Stimulated activated CD4-positive, alpha-beta T cell treated with anti-CD3 and anti-CD28 coated beads, Interleukin-2, amount 100 ng/mL, for 4 hours (primary cell): ENCODE measurements around the gene C6orf89.

Experiments
- DNase-seq: peaks from one replicate; pipeline ENCODE4 v3.0.0-alpha.2; 2020; ENCODE audit warnings: low read depth

The C6orf89 gene

DNA sequence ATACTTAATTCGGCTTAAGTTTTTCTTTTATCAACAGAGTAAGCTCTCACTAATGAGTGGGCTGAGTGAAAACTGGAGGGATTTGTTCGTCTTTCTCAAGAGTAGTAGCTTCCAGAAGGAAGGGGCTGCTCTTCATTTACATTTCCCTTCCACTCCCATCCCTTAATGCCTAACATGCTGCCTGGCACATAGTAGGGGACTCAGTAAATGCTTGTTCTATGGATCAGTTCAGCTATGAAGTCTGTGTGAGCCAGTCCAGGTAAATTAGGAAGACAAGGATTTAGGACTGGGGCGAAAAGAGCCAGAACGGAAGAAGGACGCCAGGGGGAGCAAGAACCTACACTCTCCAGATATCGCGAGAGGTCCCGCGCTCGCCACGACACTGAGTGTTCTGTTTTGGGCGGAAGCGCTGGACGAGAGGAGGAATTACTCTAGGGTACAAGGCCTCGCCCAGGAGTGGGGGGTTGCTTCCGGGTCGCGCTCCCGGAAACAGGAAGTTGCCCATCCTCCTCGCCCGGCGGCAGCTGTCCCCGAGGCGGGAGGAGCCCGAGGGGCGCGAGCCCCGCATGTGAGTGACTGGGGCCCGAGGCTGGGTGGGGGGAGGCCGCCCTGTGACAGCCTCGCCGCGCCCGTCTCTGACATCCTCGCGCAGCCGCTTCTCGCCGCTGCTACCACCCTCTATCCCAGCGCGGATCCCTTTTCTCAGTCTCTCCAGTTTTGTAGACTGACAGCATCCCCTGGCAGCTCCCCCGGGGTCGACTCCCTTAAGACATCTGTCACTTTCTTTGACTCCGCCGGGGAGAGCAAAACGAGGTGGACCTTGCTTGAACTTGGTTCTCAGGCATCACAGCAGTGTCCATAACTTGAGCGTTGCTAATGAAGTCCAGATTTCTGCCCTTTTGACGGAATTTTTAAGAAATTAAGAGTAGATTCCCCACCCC lies at the start of gene C6orf89:
TSS of gene C6orf89 (plus strand) at position 492 of the 941 bp plus-strand sequence. CDS start 13,493 bp downstream, outside the sequence.
- peak; percentile 97 for DNase-seq

DNA sequence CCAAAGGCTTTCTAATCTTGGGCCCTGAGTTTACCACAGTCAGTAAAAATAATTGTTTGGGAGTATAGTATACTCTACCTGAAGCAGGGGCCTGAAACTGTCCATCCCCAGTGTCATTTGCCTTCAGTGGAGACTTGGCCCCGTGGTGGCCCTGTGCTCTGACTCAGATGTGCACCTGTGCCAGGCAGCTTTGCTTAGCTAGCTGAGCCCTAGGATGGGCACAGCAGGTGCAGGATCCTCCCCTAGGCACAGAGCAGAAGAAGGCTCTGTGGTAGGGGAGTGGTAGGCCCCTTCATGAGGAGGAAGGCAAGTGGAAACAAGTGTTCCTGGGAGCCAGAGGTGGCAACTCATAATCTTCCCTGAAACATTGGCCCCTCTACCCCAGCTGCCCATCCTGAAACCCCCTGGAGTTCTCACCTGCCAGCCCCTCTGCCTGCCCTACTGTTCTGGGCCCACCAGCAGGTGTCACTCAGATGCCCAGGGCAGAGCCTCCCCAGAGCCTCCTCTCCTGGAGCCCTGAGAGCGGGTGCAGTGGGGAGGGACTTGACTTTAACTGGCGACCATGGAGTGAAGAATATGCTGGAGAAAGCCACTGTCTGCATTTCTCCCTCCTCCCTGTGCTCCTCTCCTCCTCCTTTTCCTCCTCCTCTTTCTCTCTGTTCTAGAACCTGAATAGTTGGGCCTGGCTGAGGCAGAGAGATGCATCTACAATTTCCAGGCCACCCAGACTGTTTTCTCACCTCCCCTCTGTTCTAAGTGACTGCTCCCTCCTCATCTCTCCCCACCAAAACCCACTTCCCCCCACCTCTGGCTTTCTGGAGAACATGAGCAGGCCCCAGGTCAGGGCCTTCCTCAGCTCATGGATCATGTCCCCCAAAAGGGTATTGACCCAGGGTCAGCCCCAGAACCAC lies 49.4 kb upstream of the C6orf89 start:
- no peak for DNase-seq

- no peak for DNase-seq
Measured at GRCh38 chr6:36837022-36837339, 48.8 kb upstream of the C6orf89 start.

GRCh38 chr6:36837686-36838085 lies 48.1 kb upstream of the C6orf89 start:
- DNase-seq = no peak

- no peak for DNase-seq
Measured at GRCh38 chr6:36838896-36839748, 46.6 kb upstream of the C6orf89 start, which contains the start of gene CPNE5. CPNE5 (minus strand) TSS chr6:36839444; CDS start chr6:36839377, 67 bp downstream.

DNA sequence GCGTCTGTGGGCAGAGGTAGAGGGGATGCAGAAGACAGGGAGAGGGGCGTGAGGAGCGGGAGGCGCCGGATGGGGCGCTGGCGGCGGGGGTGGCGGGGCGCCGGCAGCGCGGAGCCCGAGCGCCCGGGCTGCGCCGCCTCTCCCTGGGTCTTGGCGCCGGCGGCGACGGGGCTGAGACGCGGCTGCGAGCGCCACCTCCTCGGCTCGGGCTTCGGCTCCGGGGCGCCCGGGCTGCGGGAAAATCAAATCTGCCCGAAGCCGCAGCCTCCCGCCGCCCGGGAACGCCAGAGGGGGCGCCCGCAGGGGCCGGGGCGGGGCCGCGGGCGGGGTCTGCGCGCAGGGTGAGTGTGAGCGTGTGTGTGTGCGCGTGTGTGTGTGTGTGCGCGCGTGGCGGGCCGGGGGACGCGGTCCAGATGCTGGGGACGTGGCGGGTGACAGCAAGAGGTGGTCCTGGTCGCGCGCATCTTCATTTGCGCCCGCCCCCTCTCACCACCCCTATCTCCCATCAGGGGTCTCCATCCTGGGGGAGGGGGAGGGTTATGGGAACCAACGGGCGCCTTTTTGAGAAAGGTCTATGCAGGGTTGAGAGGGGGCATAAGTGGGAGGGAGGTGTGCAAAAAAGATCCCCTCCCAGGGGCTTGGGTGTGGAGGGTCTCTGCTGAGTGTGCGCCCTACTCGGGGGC lies 45.9 kb upstream of the C6orf89 start:
- peak; percentile 24 for DNase-seq

- no peak for DNase-seq
Measured at GRCh38 chr6:36840432-36841403, 45.0 kb upstream of the C6orf89 start.

- DNase-seq = no peak
Measured at GRCh38 chr6:36841756-36842155, 44.0 kb upstream of the C6orf89 start.

- DNase-seq = no peak
Measured at GRCh38 chr6:36843170-36843569, 42.6 kb upstream of the C6orf89 start.

- no peak for DNase-seq
Measured at GRCh38 chr6:36844232-36845170, 41.3 kb upstream of the C6orf89 start.

- no peak for DNase-seq
Measured at GRCh38 chr6:36845233-36845632, 40.5 kb upstream of the C6orf89 start.

DNA sequence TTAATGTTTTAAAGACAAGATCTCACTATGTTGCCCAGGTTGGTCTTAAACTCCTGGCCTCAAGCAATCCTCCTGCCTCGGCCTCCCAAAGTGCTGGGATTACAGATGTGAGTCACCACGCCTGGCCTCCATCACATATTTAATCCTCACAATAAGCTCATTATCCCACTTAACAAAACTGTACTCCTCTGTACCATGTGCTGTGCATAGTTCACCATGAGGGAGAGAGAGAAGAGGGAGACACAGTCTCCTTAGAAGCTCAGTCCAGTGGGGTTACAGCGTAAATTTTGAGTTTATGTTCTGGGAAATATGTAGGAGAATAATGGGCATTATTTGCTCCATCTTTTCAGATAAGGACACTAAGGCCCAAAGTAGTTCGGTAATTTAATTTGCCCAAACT lies 38.6 kb upstream of the C6orf89 start:
- DNase-seq = no peak

DNA sequence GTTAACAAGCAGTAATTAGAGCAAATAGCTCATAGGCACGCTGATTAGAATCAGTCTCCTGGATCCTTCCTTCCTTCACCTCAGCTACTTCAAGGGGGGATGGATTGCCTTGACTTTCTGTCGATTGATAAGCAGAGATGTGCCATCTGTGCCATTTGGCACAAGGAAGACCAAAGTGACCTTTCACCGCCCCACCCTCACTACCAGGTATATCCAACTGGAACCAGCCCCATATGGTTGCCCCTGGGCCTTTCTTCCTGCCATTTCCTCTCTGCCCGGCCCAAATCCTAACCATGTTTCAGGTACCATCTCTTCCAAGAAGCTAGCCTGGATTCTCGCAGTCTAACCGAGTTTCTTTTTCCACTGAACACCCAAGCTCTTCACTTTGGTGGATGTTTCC lies 37.8 kb upstream of the C6orf89 start:
- no peak for DNase-seq

DNA sequence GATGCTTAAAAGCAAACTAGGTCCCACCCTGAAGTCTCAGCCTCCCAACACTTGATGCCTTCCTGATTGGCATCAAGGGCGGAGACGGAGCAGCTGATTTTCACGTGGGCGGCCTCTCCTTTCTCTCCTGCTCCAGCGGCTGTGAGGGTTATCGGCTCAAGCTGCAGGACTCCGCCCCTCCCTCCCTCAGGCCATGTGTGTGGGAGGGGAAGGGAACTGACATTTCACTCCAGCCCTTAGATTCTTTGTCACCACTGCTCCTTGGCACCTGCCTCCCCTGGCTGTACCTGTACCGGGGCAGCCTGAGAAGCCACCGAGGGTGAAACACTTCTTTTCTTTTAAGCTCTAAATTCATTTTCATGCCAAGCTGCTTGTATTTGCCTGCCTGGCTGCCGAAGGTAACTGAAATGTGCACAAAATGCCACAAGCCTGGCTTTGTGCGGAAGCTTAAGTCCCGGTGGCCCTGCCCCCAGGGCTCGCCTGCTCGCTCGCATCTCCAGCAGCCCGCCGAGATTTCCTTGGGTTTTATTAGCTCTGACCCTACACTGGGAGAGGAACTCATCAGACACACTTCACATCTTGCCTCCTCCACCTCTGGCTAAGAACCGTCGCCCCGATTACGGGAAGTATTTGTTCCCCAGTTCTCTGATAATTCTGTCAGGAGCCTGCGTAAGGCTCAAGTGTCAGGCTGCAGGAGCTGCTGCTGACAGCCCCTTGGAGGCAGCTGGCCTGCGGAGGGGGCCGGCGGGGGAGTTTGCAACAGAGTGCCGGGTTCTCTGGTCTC lies 36.9 kb upstream of the C6orf89 start:
- DNase-seq = no peak

DNA sequence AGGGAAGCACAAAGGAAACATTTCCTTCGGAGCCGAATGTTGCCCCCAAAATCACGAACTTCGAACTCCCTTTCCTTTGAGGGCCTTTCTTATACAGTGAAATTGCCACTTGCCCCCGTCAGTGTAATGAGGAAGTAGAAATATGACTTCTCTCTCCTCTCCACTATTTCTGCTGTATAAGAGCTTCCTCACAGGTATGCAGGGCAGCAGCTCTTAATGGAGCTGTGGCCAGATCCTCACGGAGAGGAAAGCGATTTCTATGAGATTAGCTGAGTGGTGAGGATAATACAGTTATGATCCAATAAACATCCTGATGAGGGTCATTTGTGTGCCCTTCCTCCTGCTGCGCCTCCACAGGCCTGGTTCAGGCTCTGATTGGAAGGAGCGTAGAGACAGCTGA lies 35.7 kb upstream of the C6orf89 start:
- no peak for DNase-seq

- no peak for DNase-seq
Measured at GRCh38 chr6:36851149-36851614, 34.6 kb upstream of the C6orf89 start.

- no peak for DNase-seq
Measured at GRCh38 chr6:36851626-36852025, 34.1 kb upstream of the C6orf89 start.
